AG08396 (cell line): ENCODE results near the gene PHPT1.

ENCODE experiments used
- DNase-seq: peaks from one replicate; pipeline ENCODE4 v3.0.0; 2012; ENCODE audit warnings: low spot score, mixed read lengths

PHPT1 gene

GRCh38 chr9:136886610-136887597, 37.7 kb downstream of the PHPT1 start:
- peak; percentile 89 for DNase-seq

- DNase-seq = no peak
Measured at GRCh38 chr9:136888454-136888853, 39.2 kb downstream of the PHPT1 start.

GRCh38 chr9:136889858-136890257, 40.6 kb downstream of the PHPT1 start:
- no peak for DNase-seq

- no peak for DNase-seq
Measured at GRCh38 chr9:136890661-136891060, 41.5 kb downstream of the PHPT1 start.

- DNase-seq = no peak
Measured at GRCh38 chr9:136896027-136896426, 46.8 kb downstream of the PHPT1 start.

GRCh38 chr9:136898483-136899100, 49.4 kb downstream of the PHPT1 start:
- no peak for DNase-seq

GRCh38 chr9:136899196-136899595, 50.0 kb downstream of the PHPT1 start:
- no peak for DNase-seq

GRCh38 chr9:136900556-136900955, 51.3 kb downstream of the PHPT1 start:
- no peak for DNase-seq
